Fibroblast of mammary gland (primary cell): Measurements from ENCODE around the gene WNK4.
A peak's percentile ranks its signal among the peaks of the same experiment; 100 is the strongest.

Experiments used
- DNase-seq: peaks from one replicate; pipeline ENCODE4 v3.0.0-alpha.2; 2010; ENCODE audit warnings: low read depth
- H3K4me3 ChIP-seq: 2 replicates; pipeline ENCODE4 v1.5.1; 2011; ENCODE audit warnings: low read depth, mild to moderate bottlenecking, low read length, moderate library complexity; ENCODE audit not compliant: control insufficient read depth
- CTCF ChIP-seq: conservative IDR thresholded peaks from 2 replicates; pipeline ENCODE4 v1.5.1; 2011; ENCODE audit warnings: low read depth, low read length, inconsistent platforms; ENCODE audit not compliant: control insufficient read depth, insufficient read depth

Gene WNK4

GRCh38 chr17:42832213-42832933 lies 52.0 kb downstream of the WNK4 start:
- no peak for TF ChIP-seq CTCF
- no peak for DNase-seq
- peak overlapping the region; percentile 81 for H3K4me3 ChIP-seq

GRCh38 chr17:42832934-42833766 lies 52.7 kb downstream of the WNK4 start, which contains the start of gene PSME3:
PSME3 (plus strand) TSS chr17:42833397; CDS start chr17:42833632, 235 bp downstream.
- peak; percentile 87 for DNase-seq
- peak within 1 kb of the TSS; percentile 81 for H3K4me3 ChIP-seq
- no peak for TF ChIP-seq CTCF

- TF ChIP-seq CTCF = no peak
- no peak for DNase-seq
- peak overlapping the region; percentile 81 for H3K4me3 ChIP-seq
Observed at GRCh38 chr17:42833767-42834422, 53.5 kb downstream of the WNK4 start.

GRCh38 chr17:42835732-42836131 lies 55.3 kb downstream of the WNK4 start:
- DNase-seq = no peak
- no peak overlapping the region for H3K4me3 ChIP-seq
- TF ChIP-seq CTCF = no peak

- no peak overlapping the region for H3K4me3 ChIP-seq
- DNase-seq = peak; percentile 72
- TF ChIP-seq CTCF = no peak
Observed at GRCh38 chr17:42841975-42842685, 61.7 kb downstream of the WNK4 start.

GRCh38 chr17:42843358-42843934 lies 63.0 kb downstream of the WNK4 start:
- DNase-seq = peak; percentile 80
- no peak overlapping the region for H3K4me3 ChIP-seq
- TF ChIP-seq CTCF = peak; percentile 100
